GM12891 (cell line): ENCODE data around the gene GIT1.

Source experiments
- POLR2A ChIP-seq: IDR thresholded peaks from 2 replicates; pipeline ENCODE4 v1.6.1; 2011; ENCODE audit warnings: low read depth, low read length, control low read depth
- POLR2AphosphoS5 ChIP-seq: IDR thresholded peaks from 2 replicates; pipeline ENCODE4 v1.6.1; 2011; ENCODE audit warnings: low read depth, low read length, control low read depth
- SPI1 ChIP-seq: IDR thresholded peaks from 2 replicates; pipeline ENCODE4 v1.6.1; 2011; ENCODE audit warnings: low read depth, low read length, control low read depth
- TAF1 ChIP-seq: IDR thresholded peaks from 2 replicates; pipeline ENCODE4 v1.6.1; 2011; ENCODE audit warnings: low read depth, low read length, control low read depth

DNA sequence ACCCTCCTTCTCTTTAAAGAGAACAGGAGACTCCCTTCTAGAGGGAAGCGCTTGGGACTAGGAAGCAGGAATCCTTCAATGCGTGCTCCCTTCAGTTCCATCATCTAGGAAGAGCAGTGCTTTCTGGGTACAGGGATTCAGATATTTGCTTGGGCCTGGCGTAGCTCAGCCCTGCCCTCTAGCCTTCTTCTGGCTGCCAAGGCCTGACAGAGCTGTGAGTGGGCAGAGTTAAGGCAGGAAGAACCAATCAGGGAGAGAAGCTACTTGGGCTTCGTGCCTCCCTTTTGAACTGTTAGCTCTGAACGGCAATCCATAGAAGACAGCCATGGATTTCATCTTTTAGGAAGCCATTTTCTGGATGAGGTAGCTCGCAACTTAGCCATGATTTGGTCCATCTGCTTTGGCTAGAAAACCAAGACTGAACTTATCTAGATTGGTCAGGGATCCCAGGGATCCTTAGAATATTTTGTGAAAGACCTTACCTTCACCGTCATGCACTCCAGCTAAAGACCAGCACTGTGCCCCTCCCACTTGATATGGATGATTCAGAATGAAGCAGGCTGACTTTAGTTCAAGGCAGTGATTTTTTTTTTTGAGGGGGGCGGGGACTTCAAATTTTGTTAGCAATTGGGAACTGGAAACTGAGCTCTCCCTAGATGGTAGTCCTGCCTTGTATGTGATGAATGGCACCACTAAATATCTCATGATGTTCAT lies 35.7 kb upstream of the GIT1 start:
- TF ChIP-seq POLR2A, result no peak
- TF ChIP-seq POLR2AphosphoS5, result peak; percentile 43; the same call in 1 of the 2 replicates
- TF ChIP-seq SPI1, result no peak
- TF ChIP-seq TAF1, result no peak
